Caco-2 (cell line): Measurements from ENCODE around the gene TMEM131. TPM values are rescaled to one million over a fixed set of nuclear protein-coding genes. Genes with fewer than 3 reads are reported as not detected.

Experiments
- BruUV-seq: library from RNA; stranded (reverse); fragments of 400-500 nt; replicated peaks from 2 replicates; lab custom pipeline; 2021; lab: Mats Ljungman, UMichigan
- CTCF ChIA-PET: fragments of 300-600 bp; sonication (Branson Sonifier 250); formaldehyde crosslinking; loops from one replicate; lab custom pipeline; 2022; ENCODE audit warnings: antibody characterized with exemption; lab: Charles Lee
- POLR2A ChIA-PET: fragments of 300-600 bp; sonication (Branson Sonifier 250); formaldehyde crosslinking; loops from one replicate; lab custom pipeline; 2022; ENCODE audit warnings: antibody characterized with exemption; lab: Charles Lee
- DNase-seq, 2 experiments: peaks; one replicate each; pipeline versions ENCODE4 v3.0.0 to v3.0.0-alpha.2; 2020 to 2022
- H3K27me3 ChIP-seq: replicated peaks from 2 replicates; pipeline ENCODE4 v1.6.0; 2011; ENCODE audit warnings: low read length; ENCODE audit not compliant: control insufficient read depth, insufficient read depth
- H3K36me3 ChIP-seq: 2 replicates; pipeline ENCODE4 v1.5.1; 2011; ENCODE audit warnings: low read length; ENCODE audit not compliant: control insufficient read depth, insufficient read depth
- H3K4me1 ChIP-seq: fragments of 250-450 bp; sonication (Bioruptor Pico); 2 replicates; pipeline ENCODE4 v1.5.1; 2020; ENCODE audit warnings: mild to moderate bottlenecking
- H3K4me3 ChIP-seq: 2 replicates; pipeline ENCODE4 v1.5.1; 2011; ENCODE audit warnings: low read depth, mild to moderate bottlenecking, control low read depth, low read length
- H3K9me3 ChIP-seq: fragments of 250-450 bp; sonication (Bioruptor Pico); 2 replicates; pipeline ENCODE4 v1.5.1; 2020; ENCODE audit warnings: mild to moderate bottlenecking, moderate library complexity
- H3K27ac Mint-ChIP-seq: one replicate; pipeline ENCODE4 v1.8.0; 2022; ENCODE audit warnings: mixed read lengths; ENCODE audit not compliant: unreplicated experiment
- H3K27me3 Mint-ChIP-seq: one replicate; pipeline ENCODE4 v1.8.0; 2022; ENCODE audit warnings: mixed read lengths; ENCODE audit not compliant: insufficient read depth, unreplicated experiment
- H3K36me3 Mint-ChIP-seq: one replicate; pipeline ENCODE4 v1.8.0; 2022; ENCODE audit warnings: mild to moderate bottlenecking, mixed read lengths; ENCODE audit not compliant: insufficient read depth, unreplicated experiment
- H3K4me1 Mint-ChIP-seq: one replicate; pipeline ENCODE4 v1.8.0; 2022; ENCODE audit warnings: low read depth, mixed read lengths; ENCODE audit not compliant: unreplicated experiment
- H3K4me3 Mint-ChIP-seq: one replicate; pipeline ENCODE4 v1.8.0; 2022; ENCODE audit warnings: mild to moderate bottlenecking, moderate library complexity, mixed read lengths; ENCODE audit not compliant: unreplicated experiment
- H3K9me3 Mint-ChIP-seq: one replicate; pipeline ENCODE4 v1.8.0; 2022; ENCODE audit warnings: mixed read lengths; ENCODE audit not compliant: unreplicated experiment
- intact Hi-C: fragments of 100-400 bp; cut with micrococcal nuclease; formaldehyde crosslinking; loops from one replicate; pipeline ENCODE4 v1.10.0; 2022; ENCODE audit not compliant: unreplicated experiment
- total RNA-seq: library from RNA; stranded (reverse); gene quantifications from 2 replicates; pipeline ENCODE4 v1.2.3, GENCODE V29; 2022
- TF ChIP-seq, protein P1 (sequence below), 2 experiments: fragments of 200-600 bp in 1 of 2; IDR thresholded peaks; 1 replicate in 1 of 2; 2 replicates in 1 of 2; pipeline versions ENCODE4 v1.5.1 to v1.8.0; 2011 to 2022; ENCODE audit warnings: antibody characterized with exemption in 1 of 2, control low read depth in 1 of 2, inconsistent platforms in 1 of 2, low read depth in 1 of 2, low read length in 1 of 2, mild to moderate bottlenecking in 1 of 2, moderate library complexity in 1 of 2; ENCODE audit not compliant: insufficient read depth in 1 of 2, severe bottlenecking in 1 of 2, unreplicated experiment in 1 of 2

The TMEM131 gene
- total RNA-seq, 1 experiment from 2014 or later = 36.3 TPM

DNA sequence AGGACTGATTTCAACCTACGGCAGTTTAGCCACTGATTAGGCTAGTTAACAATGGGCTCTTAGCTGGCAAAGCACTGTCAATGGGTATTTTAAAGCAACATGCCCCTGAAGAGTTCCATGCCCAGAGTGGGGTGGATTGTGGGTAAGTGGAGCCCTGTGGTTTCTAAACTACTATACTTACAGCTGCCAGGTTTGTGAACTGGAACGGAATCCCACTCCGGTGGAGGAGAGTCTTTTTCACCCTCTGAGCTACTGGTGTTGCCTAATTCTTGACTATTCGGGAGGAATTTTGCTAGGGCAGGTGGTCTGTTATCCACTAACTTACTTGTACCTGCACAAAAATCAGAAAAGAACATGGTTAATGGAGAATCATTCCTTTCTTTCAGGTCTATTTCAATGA lies 229.8 kb downstream of the TMEM131 start:
- Histone ChIP-seq H3K4me3 (no peak overlapping the region), H3K27me3 (no peaks in the 10 kb centered on the region), H3K4me1 (peaks cover 18% of the 10 kb centered on the region), H3K36me3 (peaks cover 2% of the 10 kb centered on the region; the same call in 1 of the 2 replicates), H3K9me3 (no peaks in the 10 kb centered on the region)
- H3K4me3 Mint-ChIP-seq = no peak overlapping the region
- intact Hi-C loops = no loop called here
- H3K27ac Mint-ChIP-seq = no peak overlapping the region
- H3K36me3 Mint-ChIP-seq = peaks cover 17% of the 10 kb centered on the region
- POLR2A ChIA-PET = no interaction called here
- H3K9me3 Mint-ChIP-seq = no peaks in the 10 kb centered on the region
- no peak for DNase-seq
- no peaks in the 10 kb centered on the region for H3K27me3 Mint-ChIP-seq
- CTCF ChIA-PET = no interaction called here
- no TSS peak for BruUV-seq
- TF ChIP-seq, protein P1, sequence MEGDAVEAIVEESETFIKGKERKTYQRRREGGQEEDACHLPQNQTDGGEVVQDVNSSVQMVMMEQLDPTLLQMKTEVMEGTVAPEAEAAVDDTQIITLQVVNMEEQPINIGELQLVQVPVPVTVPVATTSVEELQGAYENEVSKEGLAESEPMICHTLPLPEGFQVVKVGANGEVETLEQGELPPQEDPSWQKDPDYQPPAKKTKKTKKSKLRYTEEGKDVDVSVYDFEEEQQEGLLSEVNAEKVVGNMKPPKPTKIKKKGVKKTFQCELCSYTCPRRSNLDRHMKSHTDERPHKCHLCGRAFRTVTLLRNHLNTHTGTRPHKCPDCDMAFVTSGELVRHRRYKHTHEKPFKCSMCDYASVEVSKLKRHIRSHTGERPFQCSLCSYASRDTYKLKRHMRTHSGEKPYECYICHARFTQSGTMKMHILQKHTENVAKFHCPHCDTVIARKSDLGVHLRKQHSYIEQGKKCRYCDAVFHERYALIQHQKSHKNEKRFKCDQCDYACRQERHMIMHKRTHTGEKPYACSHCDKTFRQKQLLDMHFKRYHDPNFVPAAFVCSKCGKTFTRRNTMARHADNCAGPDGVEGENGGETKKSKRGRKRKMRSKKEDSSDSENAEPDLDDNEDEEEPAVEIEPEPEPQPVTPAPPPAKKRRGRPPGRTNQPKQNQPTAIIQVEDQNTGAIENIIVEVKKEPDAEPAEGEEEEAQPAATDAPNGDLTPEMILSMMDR (IDR thresholded peaks at IDR 0.05; ENCODE audit: insufficient read depth in 1 of 2, low read depth in 1 of 2, low read length in 1 of 2, severe bottlenecking in 1 of 2, unreplicated experiment in 1 of 2) = no peak
- no peaks in the 10 kb centered on the region for H3K4me1 Mint-ChIP-seq

- BruUV-seq = no TSS peak
- Mint-ChIP-seq H3K27me3 (no peaks in the 10 kb centered on the region), H3K36me3 (peaks cover 24% of the 10 kb centered on the region)
These were observed 231.0 kb downstream of the TMEM131 start for GRCh38 chr2:97764559-97765263.

GRCh38 chr2:97763176-97763845 lies 232.4 kb downstream of the TMEM131 start:
- Histone ChIP-seq H3K9me3 (no peaks in the 10 kb centered on the region), H3K27me3 (no peaks in the 10 kb centered on the region), H3K36me3 (peaks cover 4% of the 10 kb centered on the region), H3K4me1 (peaks cover 5% of the 10 kb centered on the region; the same call in 1 of the 2 replicates), H3K4me3 (no peak overlapping the region)
- TF ChIP-seq, protein P1 (IDR thresholded peaks at IDR 0.05; ENCODE audit: insufficient read depth in 1 of 2, low read depth in 1 of 2, low read length in 1 of 2, severe bottlenecking in 1 of 2, unreplicated experiment in 1 of 2) = no peak
- no TSS peak for BruUV-seq
- no peak overlapping the region for H3K27ac Mint-ChIP-seq
- intact Hi-C loops = no loop called here
- no peaks in the 10 kb centered on the region for H3K9me3 Mint-ChIP-seq
- peaks cover 16% of the 10 kb centered on the region for H3K4me1 Mint-ChIP-seq
- no peak for DNase-seq
- no peak overlapping the region for H3K4me3 Mint-ChIP-seq
- POLR2A ChIA-PET = no interaction called here
- no peaks in the 10 kb centered on the region for H3K27me3 Mint-ChIP-seq
- CTCF ChIA-PET = no interaction called here
- peaks cover 36% of the 10 kb centered on the region for H3K36me3 Mint-ChIP-seq

More at GRCh38 chr2:97764559-97765263, 231.0 kb downstream of the TMEM131 start:
- Histone ChIP-seq H3K36me3 (peaks cover 2% of the 10 kb centered on the region; the same call in 1 of the 2 replicates), H3K4me1 (peaks cover 10% of the 10 kb centered on the region), H3K9me3 (no peaks in the 10 kb centered on the region), H3K27me3 (no peaks in the 10 kb centered on the region), H3K4me3 (no peak overlapping the region)
- Mint-ChIP-seq H3K4me3 (no peak overlapping the region), H3K9me3 (no peaks in the 10 kb centered on the region), H3K27ac (no peak overlapping the region), H3K4me1 (peaks cover 12% of the 10 kb centered on the region)
- TF ChIP-seq, protein P1 (IDR thresholded peaks at IDR 0.05; ENCODE audit: insufficient read depth in 1 of 2, low read depth in 1 of 2, low read length in 1 of 2, severe bottlenecking in 1 of 2, unreplicated experiment in 1 of 2) = no peak
- CTCF ChIA-PET = no interaction called here
- intact Hi-C loops = no loop called here
- POLR2A ChIA-PET = no interaction called here
- DNase-seq = no peak
